HL-60/S4 treated with retinoic acid at 250 ng/mL for 4 days and 3 days (cell line): ENCODE data around the gene AK4.
"Not testable (repeated sequence)": the region's sequence is repeated elsewhere in the genome, so short reads cannot be mapped to it uniquely, and the experiment has no call there.

ENCODE experiments used
- in situ Hi-C: fragments of 300-500 bp; cut with MboI; formaldehyde crosslinking; loops from 2 replicates; pipeline ENCODE4 v1.7.0; 2022; ENCODE audit warnings: low sequenced_read_pairs

AK4 gene

GRCh38 chr1:65210325-65210724 lies 62.3 kb downstream of the AK4 start:
- in situ Hi-C loops = no loop called here

GRCh38 chr1:65211331-65211730 lies 63.3 kb downstream of the AK4 start:
- in situ Hi-C loops = no loop called here

- in situ Hi-C loops = no loop called here
These were observed 65.4 kb downstream of the AK4 start for GRCh38 chr1:65213271-65214023.

GRCh38 chr1:65214340-65215027 lies 66.5 kb downstream of the AK4 start:
- in situ Hi-C loops = no loop called here

GRCh38 chr1:65216989-65217388 lies 69.0 kb downstream of the AK4 start:
- in situ Hi-C loops = no loop called here

GRCh38 chr1:65221638-65222339 lies 73.8 kb downstream of the AK4 start:
- in situ Hi-C loops = no loop called here

- in situ Hi-C loops = no loop called here
These were observed 74.4 kb downstream of the AK4 start for GRCh38 chr1:65222340-65222940.

- in situ Hi-C loops = no loop called here
These were observed 76.7 kb downstream of the AK4 start for GRCh38 chr1:65224681-65225091.

- in situ Hi-C loops = no loop called here
These were observed 77.2 kb downstream of the AK4 start for GRCh38 chr1:65225179-65225578.

GRCh38 chr1:65229201-65229600 lies 81.2 kb downstream of the AK4 start:
- in situ Hi-C loops = no loop called here

GRCh38 chr1:65229754-65230339 lies 81.8 kb downstream of the AK4 start:
- in situ Hi-C loops = no loop called here

- in situ Hi-C loops = no loop called here
These were observed 82.9 kb downstream of the AK4 start for GRCh38 chr1:65230731-65231481.

- in situ Hi-C loops = no loop called here
These were observed 83.8 kb downstream of the AK4 start for GRCh38 chr1:65231718-65232330.

- in situ Hi-C loops = no loop called here
These were observed 84.5 kb downstream of the AK4 start for GRCh38 chr1:65232461-65232990.

GRCh38 chr1:65233782-65234181 lies 85.8 kb downstream of the AK4 start:
- in situ Hi-C loops = no loop called here

GRCh38 chr1:65235867-65236805 lies 88.1 kb downstream of the AK4 start:
- in situ Hi-C loops = no loop called here

GRCh38 chr1:65237088-65237487 lies 89.1 kb downstream of the AK4 start:
- in situ Hi-C loops = not testable (repeated sequence)

- in situ Hi-C loops = no loop called here
These were observed 89.5 kb downstream of the AK4 start for GRCh38 chr1:65237503-65237902.

GRCh38 chr1:65238010-65238409 lies 90.0 kb downstream of the AK4 start:
- in situ Hi-C loops = no loop called here
